Measurements from ENCODE around the gene RAB7B.

RAB7B gene

DNA sequence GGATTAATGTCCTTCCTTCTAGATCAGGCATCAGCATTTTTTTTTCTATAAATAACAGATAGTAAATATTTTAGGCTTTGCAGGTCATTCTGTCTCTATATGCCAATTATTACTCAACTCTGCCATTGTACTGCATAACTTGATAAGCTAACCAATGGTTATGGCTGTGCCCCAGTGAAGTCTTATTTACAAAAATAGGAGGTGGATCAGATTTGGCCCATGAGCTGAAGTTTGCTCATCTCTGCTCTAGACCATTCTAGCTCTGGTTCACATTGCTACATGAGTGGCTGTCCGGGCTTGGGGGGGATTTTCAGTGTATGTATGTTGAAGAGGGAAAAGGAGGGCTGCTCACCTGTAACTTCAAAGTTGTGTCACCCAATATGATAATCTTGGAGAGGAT lies 10.1 kb downstream of the RAB7B start:
- DNase-seq = no peak

DNA sequence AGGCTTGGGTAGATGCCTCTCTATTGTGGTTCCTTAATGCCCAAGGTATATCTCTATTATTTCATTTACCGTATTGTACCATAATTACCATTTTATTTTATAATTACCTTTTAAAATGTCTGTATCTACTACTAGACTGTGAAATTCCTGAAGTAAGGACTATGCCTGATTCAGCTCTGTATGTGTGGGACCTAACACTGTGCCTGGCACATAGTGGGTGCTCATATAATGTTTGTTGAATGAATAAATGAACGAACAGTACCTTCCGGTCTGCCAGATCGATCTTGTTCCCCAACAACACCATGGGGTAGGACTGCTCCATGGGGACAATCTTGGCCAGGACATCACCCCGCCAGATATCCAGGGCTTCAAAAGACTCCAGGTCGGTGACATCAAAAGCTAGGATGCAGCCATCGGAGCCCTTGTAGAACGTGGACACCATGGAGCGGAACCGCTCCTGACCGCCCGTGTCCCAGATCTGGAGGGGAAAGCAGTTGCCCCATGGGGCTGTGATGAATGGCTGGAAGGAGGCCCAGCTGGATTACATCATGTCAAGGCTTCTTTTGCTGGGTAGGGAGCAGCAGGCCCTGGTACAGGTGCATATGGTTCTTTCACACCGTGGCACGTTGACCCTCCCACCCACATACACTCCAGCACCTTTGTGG lies 10.8 kb downstream of the RAB7B start:
- no peak for DNase-seq

GRCh38 chr1:205991237-205991636 lies 12.0 kb downstream of the RAB7B start:
- DNase-seq = no peak

- no peak for DNase-seq
Measured at GRCh38 chr1:205990226-205990625, 13.0 kb downstream of the RAB7B start.

- DNase-seq = no peak
Measured at GRCh38 chr1:205989786-205990185, 13.4 kb downstream of the RAB7B start.

GRCh38 chr1:205988585-205988995 lies 14.6 kb downstream of the RAB7B start:
- DNase-seq = no peak

DNA sequence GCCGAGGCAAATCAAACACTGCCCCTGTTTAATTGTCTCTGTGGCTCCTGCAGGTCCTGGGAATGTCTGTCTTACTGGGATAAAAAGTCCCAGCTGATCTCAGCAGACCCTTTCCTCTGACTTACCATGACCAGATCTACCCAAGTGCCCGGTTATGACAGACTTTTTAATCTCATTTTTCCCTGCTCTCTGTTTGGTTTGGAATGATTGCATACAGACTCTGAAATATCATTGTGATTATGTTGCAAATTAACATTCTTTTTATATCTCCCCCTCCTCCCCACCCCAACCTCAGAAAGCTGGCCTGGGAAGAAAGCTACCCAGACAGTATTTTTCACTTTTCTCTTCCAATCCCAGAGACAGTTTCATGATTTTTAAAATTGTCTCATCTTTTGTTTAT lies 16.3 kb downstream of the RAB7B start:
- DNase-seq = no peak

DNA sequence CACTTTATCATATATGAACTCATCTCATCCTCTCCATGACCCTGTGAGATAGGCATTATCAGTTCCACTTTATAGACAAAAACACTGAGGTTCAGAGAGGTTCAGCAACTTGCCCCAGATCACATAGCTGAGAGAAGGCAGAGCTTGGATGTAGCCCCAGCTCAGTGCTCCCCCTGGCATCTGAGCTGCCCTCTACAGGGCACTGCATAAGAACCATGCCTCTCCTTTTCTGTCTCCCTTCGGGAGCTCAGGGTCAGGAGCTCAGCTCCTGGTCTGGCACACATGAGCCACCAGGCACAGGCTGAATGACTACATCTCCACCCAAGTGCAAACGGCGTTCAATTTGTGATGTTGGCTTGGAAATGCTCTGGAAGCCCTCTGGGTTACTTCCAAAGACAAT lies 16.9 kb downstream of the RAB7B start:
- DNase-seq = no peak

DNA sequence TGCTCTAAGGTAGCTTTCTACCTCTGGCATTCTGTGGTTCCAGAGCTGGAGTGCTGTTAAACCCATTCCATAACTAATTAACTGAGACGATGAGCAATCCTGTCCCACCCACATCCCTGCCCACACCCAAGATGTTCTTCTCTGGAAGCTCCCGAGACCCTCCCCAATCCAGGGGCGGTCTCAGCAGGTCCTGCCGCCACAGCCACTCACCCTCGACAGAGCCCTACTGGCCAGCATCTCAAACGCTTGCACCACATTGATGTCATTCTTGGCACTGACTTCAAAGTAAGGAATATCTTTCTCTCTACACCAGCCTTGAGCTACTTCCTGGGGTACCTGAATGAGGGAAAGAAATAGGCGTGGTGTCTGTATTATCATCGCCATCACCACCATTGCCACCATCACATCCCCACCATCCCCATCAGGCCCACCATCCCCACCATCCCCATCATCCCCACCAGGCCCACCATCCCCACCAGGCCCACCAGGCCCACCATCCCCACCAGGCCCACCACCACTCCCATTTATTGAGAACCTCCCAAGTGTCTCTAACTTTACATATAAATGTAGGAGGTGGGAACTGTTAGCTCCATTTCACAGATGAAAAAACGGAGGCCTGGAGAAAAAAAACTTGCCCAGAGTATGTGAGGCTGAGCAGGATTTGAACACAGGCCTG lies 17.7 kb downstream of the RAB7B start:
- no peak for DNase-seq

- peak in 1 of 2 experiments; percentile 55 for DNase-seq
Measured at GRCh38 chr1:205983925-205984725, 19.1 kb downstream of the RAB7B start.

DNA sequence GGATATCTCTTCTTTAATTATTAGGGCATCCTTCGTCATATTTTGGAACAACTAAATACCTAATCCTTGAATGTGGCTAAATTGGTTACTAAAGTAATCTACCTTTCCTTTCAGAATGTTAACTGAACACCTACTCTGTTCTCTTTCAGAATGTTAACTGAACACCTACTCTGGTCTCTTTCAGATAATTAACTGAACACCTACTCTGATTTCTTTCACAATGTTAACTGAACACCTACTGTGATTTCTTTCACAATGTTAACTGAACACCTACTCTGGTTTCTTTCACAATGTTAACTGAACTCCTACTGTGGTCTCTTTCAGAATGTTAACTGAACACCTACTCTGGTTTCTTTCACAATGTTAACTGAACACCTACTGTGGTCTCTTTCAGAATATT lies 21.9 kb downstream of the RAB7B start:
- no peak for DNase-seq

GRCh38 chr1:205980237-205980870 lies 22.8 kb downstream of the RAB7B start:
- no peak for DNase-seq

DNA sequence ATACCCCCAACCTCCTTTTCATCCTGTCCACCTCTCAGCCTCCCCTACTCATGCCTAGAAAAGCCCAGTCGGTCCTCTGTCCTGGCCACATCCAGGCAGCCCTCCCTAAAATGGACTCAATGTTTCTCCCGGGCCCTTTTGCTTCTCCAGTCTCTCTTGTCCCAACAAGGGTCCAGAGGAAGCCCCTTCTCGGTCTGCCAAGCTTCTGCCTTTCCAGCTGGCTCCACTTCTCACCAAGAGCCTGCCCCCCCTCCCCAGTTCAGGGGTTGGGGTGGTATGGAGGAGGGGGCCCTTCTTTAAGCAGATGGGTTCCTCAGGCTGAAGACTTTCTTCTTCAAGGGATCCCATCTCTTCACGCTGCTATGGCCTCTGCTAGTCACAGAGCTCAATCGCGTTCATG lies 23.9 kb downstream of the RAB7B start:
- no peak for DNase-seq

GRCh38 chr1:205978676-205979075 lies 24.5 kb downstream of the RAB7B start:
- DNase-seq = no peak

GRCh38 chr1:205977402-205978014 lies 25.7 kb downstream of the RAB7B start:
- peak; percentile 73 to 80 for DNase-seq

- no peak for DNase-seq
Measured at GRCh38 chr1:205976708-205977401, 26.3 kb downstream of the RAB7B start.

GRCh38 chr1:205976036-205976435 lies 27.2 kb downstream of the RAB7B start:
- DNase-seq = no peak

DNA sequence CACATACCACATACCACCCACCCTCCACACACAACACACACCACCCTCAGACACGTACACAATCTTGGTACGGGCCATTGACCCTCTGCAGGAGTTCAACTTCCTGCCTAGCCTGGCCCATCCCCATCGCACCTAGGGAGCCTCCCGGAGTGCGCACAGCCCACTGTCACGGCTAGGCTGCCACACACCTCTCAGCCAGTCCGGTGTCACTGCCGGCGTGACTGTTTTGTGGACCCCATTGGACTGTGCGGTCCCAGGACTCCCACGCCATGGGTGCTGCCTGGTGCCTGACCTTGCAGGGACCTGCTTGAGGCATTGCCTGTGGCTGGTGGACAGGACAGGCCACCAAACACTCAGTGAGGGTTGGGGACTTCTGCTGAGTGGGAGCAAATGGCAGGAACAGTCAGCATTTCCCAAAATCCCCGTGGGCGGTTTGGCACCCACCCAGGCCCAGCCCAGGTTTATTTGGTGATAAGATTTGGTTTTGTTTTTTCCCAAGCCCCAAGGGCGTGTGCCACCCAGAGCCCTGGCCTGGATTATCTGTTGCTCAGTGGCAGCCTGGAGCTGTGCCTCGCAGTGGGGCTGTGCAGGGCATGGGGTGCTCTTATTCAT lies 27.7 kb downstream of the RAB7B start:
- no peak for DNase-seq

DNA sequence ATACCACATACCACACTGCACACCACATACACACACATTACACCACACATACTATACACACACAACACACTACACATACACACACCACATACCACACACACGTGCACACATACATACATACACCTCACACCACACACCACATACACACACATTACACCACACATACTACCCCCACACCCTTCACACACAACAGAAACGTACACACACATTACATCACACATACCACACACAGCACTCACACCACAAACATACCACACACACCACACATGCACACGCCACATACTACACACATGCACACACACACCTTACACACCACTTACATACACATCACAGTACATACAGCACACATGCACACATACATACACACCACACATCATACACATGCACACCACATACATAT lies 28.5 kb downstream of the RAB7B start:
- no peak for DNase-seq

GRCh38 chr1:205973377-205974232 lies 29.6 kb downstream of the RAB7B start:
- no peak for DNase-seq

Data from NCI-H446 (cell line).